ENCODE measurements around the gene WDR88.

DNA sequence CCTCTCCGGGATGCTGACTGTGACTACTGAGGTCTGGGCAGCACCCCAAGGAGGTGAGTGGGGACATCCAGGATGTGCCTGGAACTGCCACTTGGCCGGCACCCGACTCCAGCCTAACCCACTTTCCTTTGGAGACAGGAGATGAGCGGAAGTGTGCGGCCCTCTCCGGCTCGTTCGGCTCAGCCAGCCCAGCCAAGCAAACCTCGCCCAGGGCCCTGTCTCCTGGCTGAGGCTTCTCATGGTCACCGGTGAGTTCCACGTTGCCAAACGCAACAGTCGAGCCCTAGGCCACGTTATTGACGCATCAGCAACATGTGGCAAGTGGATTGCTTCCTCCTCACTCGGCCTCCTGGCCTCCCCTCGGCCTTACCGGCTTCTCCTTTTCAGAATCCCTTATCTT is 88.2 kb downstream of the WDR88 start:
- TF ChIP-seq, protein P1, sequence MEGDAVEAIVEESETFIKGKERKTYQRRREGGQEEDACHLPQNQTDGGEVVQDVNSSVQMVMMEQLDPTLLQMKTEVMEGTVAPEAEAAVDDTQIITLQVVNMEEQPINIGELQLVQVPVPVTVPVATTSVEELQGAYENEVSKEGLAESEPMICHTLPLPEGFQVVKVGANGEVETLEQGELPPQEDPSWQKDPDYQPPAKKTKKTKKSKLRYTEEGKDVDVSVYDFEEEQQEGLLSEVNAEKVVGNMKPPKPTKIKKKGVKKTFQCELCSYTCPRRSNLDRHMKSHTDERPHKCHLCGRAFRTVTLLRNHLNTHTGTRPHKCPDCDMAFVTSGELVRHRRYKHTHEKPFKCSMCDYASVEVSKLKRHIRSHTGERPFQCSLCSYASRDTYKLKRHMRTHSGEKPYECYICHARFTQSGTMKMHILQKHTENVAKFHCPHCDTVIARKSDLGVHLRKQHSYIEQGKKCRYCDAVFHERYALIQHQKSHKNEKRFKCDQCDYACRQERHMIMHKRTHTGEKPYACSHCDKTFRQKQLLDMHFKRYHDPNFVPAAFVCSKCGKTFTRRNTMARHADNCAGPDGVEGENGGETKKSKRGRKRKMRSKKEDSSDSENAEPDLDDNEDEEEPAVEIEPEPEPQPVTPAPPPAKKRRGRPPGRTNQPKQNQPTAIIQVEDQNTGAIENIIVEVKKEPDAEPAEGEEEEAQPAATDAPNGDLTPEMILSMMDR (IDR thresholded peaks at IDR 0.05), result no peak
- no peak for TF ChIP-seq POLR2A (IDR thresholded peaks at IDR 0.05)

Measured in ovary (tissue), 3 donors.